Gastrocnemius medialis (tissue), 4 donors: ENCODE results near the gene FAM136A.

Source experiments
- CTCF ChIP-seq, 5 experiments: fragments of 450-650 bp in 3 of 5; fragments of 200-600 bp in 2 of 5; sonication (generic) in 2 of 5; IDR thresholded peaks in 4 of 5; conservative IDR thresholded peaks in 1 of 5; 1 replicate in 4 of 5; 2 replicates in 1 of 5; pipeline ENCODE4 v1.5.1; 2016 to 2019; ENCODE audit warnings: antibody characterized with exemption in 5 of 5, mild to moderate bottlenecking in 3 of 5, moderate library complexity in 3 of 5
- POLR2A ChIP-seq, 2 donors: fragments of 450-650 bp; IDR thresholded peaks; one replicate each; pipeline ENCODE4 v1.6.1; 2017; ENCODE audit warnings: antibody characterized with exemption in 2 of 2, mild to moderate bottlenecking in 2 of 2, moderate library complexity in 2 of 2

- TF ChIP-seq CTCF (IDR thresholded peaks at IDR 0.05 in 4 of 5, conservative IDR thresholded peaks at IDR 0.05 in 1 of 5) (no peak), POLR2A (IDR thresholded peaks at IDR 0.05) (no peak)
Observed at GRCh38 chr2:70305531-70305930, 3.7 kb upstream of the FAM136A start.
